ENCODE data around the gene RIPOR3.
"Not testable (repeated sequence)": the region's sequence is repeated elsewhere in the genome, so short reads cannot be mapped to it uniquely, and the experiment has no call there.

The RIPOR3 gene

DNA sequence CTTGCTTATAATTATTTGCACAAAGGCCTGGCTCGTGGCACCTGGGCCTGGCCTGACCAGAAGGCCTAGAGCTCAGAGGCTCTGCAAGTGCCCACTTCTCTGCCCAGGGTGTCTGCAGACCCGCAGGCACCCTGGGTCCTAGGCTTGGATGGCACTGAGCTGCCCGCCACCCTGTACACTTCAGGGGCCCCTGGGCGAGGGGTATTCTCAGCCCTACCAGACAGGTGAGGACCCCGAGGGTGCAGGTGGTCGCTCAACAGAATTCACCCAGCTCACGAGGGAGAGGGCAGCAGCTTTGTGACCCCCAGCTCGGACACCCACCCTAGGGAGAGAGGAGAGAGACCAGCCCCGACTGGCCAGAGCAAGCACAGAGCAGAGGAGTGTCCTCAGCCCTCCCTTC, 83.9 kb downstream of the RIPOR3 start:
- DNase-seq (ENCODE audit: low read depth) = no peak

DNA sequence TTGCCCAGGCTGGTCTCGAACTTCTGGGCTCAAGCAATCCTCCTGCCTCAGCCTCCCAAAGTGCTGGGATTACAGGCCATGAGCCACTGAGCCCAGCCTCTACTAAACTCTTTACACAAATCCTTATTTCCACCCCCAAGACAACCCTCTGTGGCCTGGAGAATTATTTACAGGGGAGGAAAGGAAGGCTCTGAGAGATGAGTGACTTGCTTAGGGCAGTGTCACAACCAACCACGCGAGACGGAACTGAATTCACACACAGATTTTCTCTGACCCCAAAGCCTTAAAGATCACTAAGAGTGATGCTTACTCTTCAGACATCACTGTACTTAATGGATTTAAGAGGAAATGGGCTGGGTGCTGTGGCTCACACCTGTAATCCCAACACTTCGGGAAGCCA, 86.2 kb downstream of the RIPOR3 start:
- no peak for DNase-seq (ENCODE audit: low read depth)

DNA sequence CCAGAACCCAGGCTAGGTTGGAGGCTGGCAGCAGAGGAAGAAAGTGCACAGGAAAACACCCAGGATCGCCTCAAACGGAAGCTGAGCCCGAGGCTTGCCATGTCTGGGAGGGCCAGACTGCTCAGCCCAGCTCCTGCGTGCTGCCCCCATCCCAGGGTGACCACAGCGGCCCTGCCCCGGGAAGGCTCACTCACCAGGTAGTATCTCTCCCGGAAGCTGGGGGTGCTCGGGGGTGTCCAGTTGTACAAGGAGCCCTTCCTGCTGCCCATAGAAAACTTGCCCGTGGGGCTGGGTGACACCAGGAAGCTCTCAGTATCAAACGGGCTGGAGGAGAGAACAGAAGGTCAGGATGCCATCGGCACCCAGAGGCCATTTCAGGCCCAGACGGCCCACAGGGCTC, 86.9 kb downstream of the RIPOR3 start:
- no peak for DNase-seq (ENCODE audit: low read depth)

DNA sequence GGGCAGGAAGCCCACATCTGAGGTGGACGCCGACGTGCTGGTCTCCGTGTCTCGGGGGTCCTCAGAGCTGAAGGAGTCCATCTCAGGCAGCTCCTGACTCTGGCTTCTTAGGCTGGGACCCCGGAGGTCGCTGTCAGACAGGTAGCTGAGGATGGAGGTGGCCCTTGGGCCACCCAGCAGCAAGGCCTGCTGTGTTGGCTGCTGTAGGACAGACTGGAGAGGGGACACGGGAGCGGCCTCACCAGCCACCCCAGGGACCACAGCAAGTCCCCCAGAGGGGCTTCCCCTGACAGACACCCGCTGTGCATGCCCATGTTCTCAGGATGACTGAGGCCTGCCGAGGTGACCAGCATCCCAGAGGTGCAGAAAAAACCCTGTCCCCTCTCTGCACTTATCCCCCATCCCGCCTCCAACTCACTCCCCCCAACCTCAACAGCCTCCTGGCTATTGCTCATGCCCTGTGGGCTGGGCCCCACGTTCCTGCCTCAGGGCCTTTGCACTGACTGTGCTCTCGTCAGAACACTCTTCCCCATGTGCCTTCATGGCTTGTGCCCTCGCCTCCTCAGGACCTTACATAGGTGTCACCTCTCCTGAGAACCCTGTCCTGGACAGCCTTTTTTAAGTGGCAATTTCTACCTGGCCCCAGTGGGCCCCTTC, 88.8 kb downstream of the RIPOR3 start:
- DNase-seq (ENCODE audit: low read depth) = no peak

DNA sequence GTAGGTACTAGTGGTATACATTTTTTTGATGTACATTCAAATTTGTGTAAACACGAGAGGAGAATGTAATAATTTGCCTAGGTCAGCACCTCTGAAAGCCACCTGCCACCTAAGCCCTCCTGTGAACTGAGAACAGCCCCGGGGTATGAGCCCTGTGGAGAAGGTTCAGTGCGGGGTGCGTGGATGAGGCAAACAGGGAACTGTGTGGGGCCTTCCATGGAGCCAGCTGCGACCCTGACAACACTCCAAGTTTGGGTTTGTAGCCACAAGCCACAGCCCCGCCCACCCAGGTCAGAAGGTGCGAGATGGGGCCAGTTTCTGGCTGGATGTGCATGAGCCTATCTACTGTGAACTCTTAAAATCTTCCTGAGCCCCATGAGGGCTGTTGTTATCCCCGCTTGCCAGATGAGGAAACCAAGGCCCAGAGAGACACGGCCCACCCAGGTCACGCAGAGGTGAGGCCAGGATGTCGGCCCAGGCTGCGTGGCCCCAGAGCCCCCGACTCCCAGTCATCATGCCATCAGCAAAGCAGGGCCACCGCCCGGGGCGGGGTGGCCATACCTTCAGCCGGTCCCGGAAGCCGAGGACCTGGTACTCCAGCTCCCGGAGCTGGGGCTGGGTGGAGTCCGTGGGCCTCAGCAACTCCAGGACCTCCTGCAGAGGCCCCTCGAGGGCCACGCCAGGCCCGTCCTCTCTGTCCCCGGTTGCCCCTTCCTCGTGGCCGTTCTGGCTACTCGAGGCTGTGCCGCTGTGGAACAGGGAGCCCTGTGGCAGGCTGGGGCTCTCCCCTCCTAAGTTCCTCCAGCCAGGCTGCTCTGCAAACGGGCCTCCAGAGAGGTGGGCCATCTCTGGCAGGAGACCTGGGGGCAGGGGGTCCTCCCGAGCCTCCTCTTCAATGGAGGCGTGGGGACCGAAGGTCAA, 89.6 kb downstream of the RIPOR3 start:
- peak; percentile 30 for DNase-seq (ENCODE audit: low read depth)

DNA sequence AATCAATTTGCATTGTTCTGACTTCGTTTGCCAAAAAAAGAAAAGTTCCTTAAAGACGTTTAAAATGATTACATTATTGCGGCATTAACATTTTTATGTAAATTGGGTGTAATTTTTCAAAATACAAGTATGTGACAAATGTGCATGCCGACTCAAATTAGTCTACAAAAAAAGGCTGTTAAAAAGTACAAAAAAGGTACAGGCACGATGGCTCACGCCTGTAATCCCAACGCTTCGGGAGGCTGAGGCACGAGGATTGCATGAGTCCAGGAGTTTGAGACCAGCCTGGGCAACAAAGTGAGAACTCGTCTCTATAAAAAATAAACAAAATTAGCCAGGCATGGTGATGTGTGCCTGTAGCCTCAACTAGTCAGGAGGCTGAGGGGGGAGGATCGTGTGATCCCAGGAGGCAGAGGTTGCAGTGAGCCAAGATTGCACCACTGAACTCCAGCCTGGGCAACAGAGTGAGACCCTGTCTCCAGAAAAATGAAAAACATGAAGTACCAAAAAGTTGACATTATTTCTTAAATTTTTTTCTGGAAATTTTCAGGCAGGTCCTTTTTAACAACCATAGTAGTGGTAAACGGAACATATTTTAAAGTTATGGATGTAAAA, 91.0 kb downstream of the RIPOR3 start:
- DNase-seq (ENCODE audit: low read depth) = no peak

DNA sequence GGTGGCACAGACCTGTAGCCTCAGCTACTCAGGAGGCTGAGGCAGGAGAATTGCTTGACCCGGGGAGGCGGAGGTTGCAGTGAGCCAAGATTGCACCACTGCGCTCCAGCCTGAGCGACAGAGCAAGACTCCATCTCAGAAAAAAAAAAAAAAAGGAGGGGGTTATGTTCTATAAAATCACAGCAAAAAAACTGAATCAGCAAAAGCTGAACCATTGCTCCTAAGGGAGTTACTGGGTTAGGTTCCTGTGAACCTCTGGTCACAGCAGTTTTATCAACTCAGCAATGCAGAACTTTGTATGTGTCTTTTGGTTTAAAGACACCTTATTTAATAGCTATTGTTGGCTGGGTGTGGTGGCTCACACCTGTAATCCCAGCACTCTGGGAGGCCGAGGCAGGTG, 92.6 kb downstream of the RIPOR3 start:
- not testable (repeated sequence) for DNase-seq (ENCODE audit: low read depth)

DNA sequence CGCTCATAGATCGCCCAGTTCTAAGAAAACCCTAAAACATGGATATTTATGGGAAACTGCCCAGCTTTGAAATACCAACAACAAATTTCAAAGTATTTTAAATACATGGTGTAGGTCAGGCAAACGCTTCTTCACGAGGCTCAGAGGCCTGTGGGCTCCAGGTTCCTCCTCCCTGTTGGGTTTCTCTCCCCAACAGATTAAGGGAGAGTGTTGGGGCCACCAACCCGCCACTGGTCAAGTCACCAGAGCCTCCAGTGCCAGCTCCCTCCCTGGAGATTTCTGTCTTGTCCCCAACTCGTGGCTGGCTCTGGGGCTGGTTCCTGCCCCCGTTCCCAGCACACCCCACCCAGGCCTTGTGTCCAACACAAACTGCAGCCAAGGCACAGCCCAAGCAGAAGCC, 93.3 kb downstream of the RIPOR3 start:
- DNase-seq (ENCODE audit: low read depth) = no peak

DNA sequence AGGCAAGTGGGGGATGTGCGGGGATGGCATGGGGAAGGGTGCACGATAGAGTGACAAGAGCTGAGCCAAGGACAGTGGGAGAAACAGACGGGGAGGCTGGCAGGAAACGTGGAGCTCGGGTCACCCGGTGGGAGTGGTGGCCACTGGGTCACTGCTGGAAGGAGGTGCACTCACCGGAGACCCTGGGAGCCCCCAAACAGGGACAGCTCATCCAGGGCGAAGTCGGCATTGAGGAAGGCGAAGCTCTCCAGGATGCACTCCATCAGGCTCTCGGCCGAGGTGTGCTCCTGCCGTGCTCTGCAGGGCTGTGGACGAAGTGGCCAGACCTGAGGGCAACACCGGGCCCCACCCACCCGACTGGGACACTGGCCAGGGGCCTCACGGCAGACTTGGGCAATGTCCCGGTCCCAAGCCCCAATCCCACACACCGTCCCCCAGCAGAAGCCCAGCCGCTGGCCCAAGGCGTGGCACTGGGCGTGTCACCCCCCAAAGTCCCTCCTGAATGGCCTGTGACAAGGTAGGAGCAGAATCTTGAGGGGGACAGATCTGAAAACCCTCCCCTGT, 93.9 kb downstream of the RIPOR3 start:
- no peak for DNase-seq (ENCODE audit: low read depth)

DNA sequence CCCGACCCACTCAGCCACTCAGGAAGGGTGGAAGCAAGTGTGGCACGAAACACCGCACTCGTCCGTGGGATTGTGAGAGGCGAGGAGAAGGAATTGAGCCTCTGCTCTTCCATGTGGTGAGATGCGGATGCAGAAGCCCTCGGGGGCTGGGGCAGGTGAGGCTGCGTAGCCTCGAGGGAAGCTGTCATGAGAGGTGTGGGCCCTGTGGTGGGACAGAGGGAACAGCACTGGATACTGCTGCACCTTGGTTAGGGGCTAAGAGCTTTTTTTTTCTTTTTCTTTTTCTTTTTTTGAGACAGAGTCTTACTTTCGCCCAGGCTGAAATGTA, 94.7 kb downstream of the RIPOR3 start:
- DNase-seq (ENCODE audit: low read depth) = no peak

DNA sequence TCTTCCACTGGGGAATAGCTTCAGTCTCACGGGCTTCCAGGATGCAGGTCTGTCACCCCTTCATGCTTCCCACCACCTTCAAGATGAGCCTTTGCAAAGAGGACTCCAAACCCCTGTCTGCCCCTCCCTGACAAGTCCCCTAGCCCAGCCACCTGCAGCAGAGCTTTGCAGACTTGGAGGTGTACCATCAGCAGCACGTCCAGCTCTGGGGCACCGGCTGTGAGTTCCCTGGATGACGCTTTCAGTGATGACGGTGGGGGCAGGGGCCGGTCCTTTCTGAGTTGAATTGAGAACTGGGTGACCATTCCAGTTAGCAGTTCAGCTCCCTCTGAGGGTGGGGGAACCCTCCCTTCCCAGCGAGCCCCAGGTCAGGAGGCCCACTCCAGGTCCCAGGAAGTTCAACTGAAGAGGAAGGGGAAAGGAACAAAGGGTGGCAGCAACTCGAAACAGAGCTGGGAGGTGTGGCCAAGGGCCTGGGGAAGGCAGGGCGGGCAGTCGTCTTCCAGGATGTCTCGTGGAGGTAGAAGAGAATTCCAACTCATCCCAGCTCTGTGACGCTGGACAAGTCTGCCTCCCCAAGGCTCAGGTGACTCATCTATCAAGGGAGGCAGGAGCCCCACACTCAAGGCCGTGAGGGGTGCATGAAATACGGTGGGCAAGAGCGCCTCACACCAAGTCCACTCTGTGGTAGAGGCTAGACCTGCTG, 95.2 kb downstream of the RIPOR3 start:
- DNase-seq (ENCODE audit: low read depth) = no peak

DNA sequence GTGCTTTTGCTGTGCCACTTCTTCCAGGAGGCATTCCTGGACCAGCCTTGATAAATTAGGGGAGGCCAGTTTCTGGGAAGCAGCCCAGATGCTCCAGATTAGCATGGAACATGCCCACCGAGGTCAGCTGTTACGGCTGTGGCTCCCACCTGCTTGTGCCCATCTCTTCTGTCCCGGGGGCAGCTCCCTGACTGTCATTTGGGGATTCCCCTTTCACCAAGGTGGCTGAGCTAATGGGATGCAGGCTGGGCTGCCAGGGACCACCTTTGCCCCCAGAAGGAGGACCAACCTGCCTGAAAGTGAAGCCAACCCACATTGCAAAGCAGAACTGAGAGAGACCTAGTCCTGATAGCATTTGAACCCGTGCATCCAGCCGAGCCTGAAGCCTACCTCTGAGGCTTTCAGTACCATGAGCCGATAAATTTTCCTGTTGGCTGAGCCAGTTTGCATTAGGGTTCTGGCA, 95.9 kb downstream of the RIPOR3 start:
- no peak for DNase-seq (ENCODE audit: low read depth)

DNA sequence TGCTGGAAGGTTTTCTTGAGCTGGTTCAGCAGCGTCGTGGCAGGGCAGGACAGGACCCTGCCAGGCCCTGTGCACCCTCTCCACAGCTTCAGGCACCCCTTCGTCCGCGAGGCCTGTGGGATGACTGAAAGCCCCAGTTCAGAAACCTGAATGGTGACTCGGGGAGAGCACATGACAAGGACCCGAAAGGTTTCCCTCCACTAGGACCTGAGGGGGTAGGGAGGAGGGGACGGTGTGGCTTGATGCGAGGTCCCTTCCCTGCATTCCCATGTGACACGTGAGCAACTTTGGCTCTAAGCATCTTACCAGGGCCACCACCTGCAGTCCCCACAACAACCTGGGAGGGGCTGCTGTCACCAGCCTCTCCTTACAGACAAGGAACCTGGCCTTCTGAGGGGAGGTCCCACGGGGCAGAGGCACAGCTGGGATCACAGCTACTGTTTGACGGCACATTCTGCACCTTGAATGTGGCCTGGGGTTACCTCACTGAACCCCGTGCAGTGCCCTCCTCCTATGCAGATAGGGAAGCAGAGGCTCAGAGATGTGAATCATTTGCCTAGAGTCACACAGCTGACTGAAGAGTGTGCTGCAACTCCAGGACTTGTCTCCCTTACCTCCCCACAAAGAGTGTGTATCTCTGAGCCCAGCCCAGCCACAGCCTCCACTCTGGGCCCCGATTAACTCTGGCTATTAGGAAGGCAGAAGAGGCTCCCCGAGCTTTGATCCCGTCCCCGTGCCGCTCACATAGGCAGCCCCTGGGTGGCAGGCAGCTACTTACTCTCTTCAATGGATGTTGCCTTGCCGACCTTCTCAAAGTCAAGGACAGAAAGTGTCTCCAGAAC, 96.5 kb downstream of the RIPOR3 start:
- DNase-seq (ENCODE audit: low read depth) = no peak

DNA sequence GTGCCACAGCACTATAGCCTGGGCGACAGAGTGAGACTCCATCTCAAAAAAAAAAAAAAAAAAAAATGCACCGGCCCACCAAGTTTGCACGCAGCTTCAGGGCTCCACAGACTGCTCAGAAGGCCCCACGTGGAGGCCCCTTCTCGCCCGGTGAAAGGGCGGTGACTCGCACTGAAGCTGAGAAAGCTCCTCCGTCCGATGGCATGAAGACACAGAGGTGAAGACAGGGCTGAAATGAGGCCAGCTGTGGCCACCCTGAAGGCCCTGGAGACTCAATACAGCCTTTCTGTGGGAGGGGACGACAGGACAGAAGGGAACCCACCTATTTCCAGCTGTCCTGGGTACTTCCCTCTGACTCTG, 97.1 kb downstream of the RIPOR3 start:
- no peak for DNase-seq (ENCODE audit: low read depth)

DNA sequence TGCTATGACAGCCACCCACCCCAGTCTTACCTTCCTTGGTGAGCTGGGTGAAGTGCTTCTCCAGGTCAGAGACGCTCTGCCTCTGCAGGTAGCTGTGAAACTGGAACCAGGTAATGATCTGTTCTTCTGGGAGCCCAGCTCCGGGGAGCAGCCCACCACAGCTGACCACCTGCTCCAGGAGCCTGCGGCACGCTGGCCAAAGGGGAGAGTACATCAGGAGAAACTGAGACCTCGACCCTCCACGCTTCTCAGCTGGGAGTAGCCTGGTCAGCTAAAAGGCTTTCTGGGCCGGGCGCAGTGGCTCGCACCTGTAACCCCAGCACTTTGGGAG, 98.4 kb downstream of the RIPOR3 start:
- DNase-seq (ENCODE audit: low read depth) = no peak

DNA sequence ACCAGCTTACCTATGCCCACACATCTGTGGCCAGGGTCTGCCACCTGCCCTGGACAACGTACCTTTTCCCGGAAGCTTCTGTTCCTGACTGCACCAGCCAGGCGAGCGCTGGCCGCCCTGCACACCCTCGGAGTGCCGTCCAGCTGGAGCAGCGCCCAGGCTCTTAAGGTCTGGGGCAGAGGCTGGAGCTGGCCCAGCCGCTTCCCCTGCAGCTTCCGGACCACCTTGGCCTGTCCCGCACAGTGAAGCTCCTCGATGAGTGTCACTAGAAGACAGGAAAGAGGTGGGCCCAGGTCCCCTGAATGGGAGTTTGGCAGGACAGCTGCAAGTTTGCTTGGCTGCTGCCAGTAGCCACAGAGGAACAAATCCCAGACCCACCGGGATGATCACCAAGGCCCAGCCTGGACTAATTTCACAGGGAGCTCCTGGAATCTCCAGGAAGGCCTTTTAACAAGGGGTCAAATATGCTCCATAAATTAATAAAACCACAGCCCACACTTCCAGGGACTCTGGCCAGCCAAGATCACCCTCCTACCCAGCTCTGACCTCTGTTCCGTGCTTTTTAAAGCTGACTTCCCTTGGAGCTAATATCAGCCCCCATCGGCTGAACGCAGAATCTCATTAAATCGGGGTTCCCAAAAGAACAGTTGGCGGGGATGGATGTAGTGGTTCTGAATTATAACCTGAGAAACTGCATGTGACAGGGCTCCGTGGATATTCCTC, 98.9 kb downstream of the RIPOR3 start:
- no peak for DNase-seq (ENCODE audit: low read depth)

DNA sequence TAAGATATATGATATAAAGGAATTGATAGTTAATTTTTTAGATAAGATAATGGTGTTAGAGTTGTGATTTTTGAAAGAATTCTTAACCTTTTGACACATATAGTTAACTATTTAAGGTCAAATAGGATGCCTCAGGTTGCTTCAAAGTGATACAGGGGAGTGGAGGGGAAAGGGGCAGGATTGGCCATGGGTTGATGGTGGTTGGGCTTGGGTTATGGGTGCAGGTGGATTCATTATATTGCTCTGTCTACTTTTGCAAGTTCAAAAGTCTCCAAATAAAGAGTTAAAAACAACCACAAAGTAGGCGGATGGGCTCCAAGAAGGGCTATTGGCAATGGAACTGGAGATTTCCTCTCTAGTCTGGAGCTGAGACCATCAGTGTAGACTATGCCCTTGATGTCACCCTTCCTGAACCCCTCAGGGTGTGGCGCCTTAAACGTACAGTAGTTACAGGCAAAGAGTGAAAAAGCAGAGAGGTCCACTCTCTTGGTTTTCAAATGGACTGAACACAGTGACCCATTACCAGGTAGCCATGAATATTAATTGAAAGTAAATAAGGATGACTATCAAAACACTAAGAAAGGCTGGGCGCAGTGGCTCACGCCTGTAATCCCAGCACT, 100.0 kb downstream of the RIPOR3 start:
- DNase-seq (ENCODE audit: low read depth) = no peak

DNA sequence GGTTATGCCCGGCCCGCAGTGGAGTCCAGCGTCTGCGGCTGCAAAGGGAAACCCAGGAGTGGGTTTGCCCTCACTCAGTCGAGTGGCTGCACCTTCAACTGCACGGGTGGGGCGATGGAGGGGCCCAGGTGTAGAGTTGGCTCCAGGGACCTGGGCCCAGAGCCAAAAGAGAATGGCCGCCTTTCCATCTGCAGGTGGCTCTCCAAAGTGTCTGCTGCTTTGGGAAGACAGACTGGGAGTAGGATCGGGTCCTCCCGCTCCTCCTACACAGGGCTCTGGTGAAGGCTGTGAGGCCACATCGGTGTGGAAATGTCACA, 101.0 kb downstream of the RIPOR3 start:
- DNase-seq (ENCODE audit: low read depth) = no peak

DNA sequence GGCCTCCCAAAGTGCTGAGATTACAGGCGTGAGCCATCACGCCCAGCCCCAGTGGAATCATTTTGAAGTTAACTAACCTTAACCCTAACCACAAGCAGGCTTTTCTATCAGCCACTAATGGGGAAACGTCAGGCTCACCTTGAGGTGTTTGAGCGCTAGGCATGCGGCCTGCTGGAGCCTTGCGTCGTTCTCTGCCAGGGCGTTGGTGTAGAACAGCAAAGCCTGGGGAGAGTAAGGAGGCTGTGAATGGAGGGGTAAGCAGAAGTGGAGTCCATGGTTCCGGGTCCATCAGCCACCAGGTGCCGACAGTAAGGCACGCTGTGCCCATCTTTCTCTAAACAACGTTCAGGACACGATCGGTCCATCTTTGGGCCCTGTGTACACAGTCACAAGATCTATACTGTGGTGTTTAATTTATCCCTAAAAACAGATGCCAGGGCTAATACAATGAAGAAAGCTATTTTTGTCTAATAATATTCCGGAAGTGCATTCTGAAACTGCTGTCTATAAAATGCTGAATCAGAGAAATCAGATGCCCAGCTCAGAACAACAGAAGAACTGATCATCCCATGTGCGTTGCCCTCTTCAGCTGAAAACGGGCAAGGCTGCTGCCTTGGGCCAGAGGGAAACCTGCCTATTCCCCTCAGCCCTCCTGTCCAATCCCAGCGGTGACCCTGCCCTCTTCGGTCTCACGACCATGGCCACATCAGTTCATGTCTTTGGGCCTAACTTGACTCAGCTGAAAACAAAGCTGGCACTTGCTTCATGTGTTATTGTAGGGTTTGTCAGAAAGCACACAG, 101.6 kb downstream of the RIPOR3 start:
- DNase-seq (ENCODE audit: low read depth) = no peak

Measured in iris pigment epithelial cell (primary cell).